T-helper 2 cell treated with Interferon-gamma antibody and Interleukin-4, amounts not matched to agents 5 μg/mL and 100 μg/mL, for 36 hours (primary cell): ENCODE results near the gene KLHL1.

Experiments used
- DNase-seq: peaks from one replicate; pipeline ENCODE4 v3.0.0; 2021; ENCODE audit warnings: low spot score
- H3K27ac Mint-ChIP-seq: one replicate; pipeline ENCODE4 v1.8.0; 2021; ENCODE audit warnings: mild to moderate bottlenecking, mixed read lengths
- H3K27me3 Mint-ChIP-seq: one replicate; pipeline ENCODE4 v1.8.0; 2021; ENCODE audit warnings: low read depth, mixed read lengths
- H3K36me3 Mint-ChIP-seq: one replicate; pipeline ENCODE4 v1.8.0; 2021; ENCODE audit warnings: low read depth, mixed read lengths
- H3K4me1 Mint-ChIP-seq: one replicate; pipeline ENCODE4 v1.8.0; 2021; ENCODE audit warnings: low read depth, mixed read lengths
- H3K4me3 Mint-ChIP-seq: one replicate; pipeline ENCODE4 v1.8.0; 2022; ENCODE audit warnings: mild to moderate bottlenecking, moderate library complexity, mixed read lengths
- H3K9me3 Mint-ChIP-seq: one replicate; pipeline ENCODE4 v1.8.0; 2021; ENCODE audit warnings: mixed read lengths

Gene KLHL1

DNA sequence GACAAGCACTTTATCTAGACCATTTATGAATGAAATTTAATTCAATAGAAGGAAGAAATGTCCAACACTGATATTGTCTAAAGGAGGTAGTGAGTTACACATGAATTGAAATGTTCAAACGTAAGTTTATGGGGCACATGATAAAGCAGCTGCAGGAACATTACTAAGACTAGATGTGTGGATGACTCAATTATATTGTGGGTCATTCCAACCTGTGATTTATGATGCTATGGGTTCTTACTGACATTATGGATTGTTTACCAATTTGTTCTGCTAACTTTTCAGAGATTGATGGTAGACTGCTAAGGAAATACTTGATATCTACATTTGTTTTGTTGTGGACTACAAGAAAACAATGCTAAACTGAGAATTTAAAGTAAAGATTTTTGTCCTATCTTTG, 56.7 kb downstream of the KLHL1 start:
- Mint-ChIP-seq H3K27ac (no peak overlapping the region), H3K27me3 (no peaks in the 10 kb centered on the region), H3K4me1 (no peaks in the 10 kb centered on the region), H3K4me3 (no peak overlapping the region), H3K9me3 (peaks cover 44% of the 10 kb centered on the region), H3K36me3 (no peaks in the 10 kb centered on the region)
- no peak for DNase-seq

DNA sequence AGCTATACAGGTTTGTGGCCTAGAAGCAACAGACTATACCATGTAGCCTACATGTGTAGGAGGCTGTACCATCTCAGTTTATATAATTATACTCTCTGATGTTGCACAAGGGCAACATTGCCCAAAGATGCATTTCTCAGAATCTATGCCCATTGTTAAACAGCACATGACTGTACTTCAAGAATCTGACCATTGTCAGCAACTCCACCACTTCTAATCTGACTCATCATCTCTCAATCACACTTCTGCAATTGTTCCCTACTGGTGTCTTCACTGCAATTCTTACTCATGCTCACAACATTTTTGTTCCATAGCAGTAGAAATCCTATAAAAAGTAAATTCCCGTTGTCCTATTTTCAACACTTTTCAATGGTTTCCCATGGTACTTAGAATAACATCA, 64.6 kb downstream of the KLHL1 start:
- no peaks in the 10 kb centered on the region for H3K4me1 Mint-ChIP-seq
- no peaks in the 10 kb centered on the region for H3K27me3 Mint-ChIP-seq
- H3K9me3 Mint-ChIP-seq: peaks cover 35% of the 10 kb centered on the region
- no peak overlapping the region for H3K4me3 Mint-ChIP-seq
- H3K27ac Mint-ChIP-seq: no peak overlapping the region
- DNase-seq: no peak
- H3K36me3 Mint-ChIP-seq: no peaks in the 10 kb centered on the region

DNA sequence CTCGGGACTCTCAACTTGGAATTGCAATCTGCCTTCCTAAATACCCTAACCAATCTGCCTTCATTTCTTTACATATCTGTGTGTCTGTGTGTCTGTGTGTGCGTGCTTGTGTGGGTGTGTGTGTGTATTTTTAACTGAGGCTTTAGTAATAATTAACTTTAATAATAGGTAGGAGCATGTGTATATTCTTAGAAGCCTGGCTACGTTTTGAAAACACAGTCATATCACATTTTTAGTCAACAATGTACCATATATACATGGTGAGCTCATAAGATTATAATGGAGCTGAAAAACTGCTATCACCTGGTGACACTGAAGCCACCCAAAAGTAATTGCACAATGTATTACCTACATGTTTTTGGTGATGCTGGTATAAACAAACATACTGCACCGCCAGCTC, 66.1 kb downstream of the KLHL1 start:
- DNase-seq: no peak
- Mint-ChIP-seq H3K27ac (no peak overlapping the region), H3K36me3 (no peaks in the 10 kb centered on the region), H3K27me3 (no peaks in the 10 kb centered on the region), H3K4me3 (no peak overlapping the region), H3K4me1 (no peaks in the 10 kb centered on the region), H3K9me3 (peaks cover 34% of the 10 kb centered on the region)

DNA sequence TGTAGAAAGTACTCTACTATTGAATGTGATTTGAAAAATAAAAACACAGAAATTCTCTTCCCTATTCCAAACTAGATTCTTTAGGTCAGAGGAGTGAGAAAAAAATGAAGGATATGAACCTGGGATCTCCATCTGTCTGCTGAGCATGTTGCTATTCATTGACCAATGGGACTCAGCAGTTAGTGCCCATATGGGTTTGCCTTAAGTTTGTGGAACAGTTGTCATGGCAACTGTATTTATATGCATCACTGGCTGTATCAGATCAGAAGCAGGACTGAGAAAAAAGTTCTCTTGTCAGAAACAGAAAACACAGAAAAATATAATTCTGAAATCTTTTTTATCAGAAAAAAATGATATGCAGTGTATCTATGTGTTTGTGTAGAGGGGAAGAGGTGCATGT, 74.0 kb downstream of the KLHL1 start:
- Mint-ChIP-seq H3K4me3 (no peak overlapping the region), H3K36me3 (no peaks in the 10 kb centered on the region), H3K27ac (no peak overlapping the region), H3K4me1 (no peaks in the 10 kb centered on the region), H3K27me3 (no peaks in the 10 kb centered on the region), H3K9me3 (peaks cover 34% of the 10 kb centered on the region)
- no peak for DNase-seq

DNA sequence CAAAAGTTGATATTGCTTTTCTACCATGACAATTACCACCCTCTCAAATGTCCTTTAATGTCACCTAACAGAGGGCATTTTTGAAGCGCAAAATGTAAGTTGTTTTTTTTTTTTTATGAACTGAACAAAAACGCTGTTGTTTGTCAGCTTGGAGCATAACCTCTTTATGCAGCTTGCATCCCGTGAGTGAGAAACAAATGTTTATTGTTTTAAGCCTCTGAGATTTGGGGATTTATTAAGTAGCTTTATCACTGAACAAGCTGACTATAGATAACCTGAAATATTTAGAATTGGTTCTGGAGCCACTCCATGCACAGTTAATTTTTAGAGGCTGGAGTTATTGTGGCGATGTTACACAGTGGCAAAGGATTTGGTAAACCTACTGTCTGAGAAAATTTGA, 80.7 kb downstream of the KLHL1 start:
- no peak for DNase-seq
- Mint-ChIP-seq H3K9me3 (peaks cover 40% of the 10 kb centered on the region), H3K27me3 (no peaks in the 10 kb centered on the region), H3K4me1 (no peaks in the 10 kb centered on the region), H3K36me3 (no peaks in the 10 kb centered on the region), H3K27ac (no peak overlapping the region), H3K4me3 (no peak overlapping the region)

DNA sequence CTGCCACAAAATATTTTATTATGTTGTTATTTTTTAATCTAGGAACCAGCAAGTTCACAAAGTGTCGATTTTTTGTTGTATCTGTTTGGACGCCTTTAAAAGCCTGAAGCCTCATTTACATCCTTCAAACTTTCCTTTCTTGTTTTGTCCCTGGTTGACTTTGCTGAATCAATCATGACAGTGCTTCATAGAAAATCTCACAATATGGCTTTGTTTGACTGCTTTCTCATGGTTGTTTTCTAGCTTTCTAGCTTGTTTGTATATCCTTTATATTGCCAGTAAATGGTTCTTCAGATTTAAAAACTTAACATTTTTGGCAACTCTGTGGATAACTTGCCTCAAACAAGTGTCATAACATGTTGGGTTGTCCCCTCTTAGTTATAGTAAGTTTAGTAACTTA, 84.7 kb downstream of the KLHL1 start:
- DNase-seq: no peak
- Mint-ChIP-seq H3K4me3 (no peak overlapping the region), H3K4me1 (no peaks in the 10 kb centered on the region), H3K9me3 (peaks cover 38% of the 10 kb centered on the region), H3K27ac (no peak overlapping the region), H3K27me3 (no peaks in the 10 kb centered on the region), H3K36me3 (no peaks in the 10 kb centered on the region)

DNA sequence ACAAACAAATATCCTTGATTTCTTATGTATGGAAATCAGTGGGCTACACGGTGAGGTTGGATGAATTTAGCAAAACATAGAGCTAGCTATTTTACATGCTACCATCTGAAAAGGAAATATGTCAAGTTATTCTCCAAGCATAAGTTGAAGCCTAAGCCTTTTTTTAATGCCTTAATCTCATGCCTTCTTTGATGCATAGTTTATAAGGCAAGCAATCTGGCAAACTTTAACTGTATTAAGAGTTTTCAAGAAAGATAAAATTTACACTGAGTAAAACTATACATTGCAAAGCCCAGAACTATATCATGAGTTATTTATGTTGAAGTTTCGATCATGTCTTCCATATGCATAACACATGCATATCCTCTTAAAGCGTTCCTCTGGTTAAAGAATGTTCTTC, 85.6 kb downstream of the KLHL1 start:
- no peak for DNase-seq
- no peaks in the 10 kb centered on the region for H3K4me1 Mint-ChIP-seq
- H3K36me3 Mint-ChIP-seq: no peaks in the 10 kb centered on the region
- no peak overlapping the region for H3K4me3 Mint-ChIP-seq
- H3K27ac Mint-ChIP-seq: no peak overlapping the region
- H3K27me3 Mint-ChIP-seq: no peaks in the 10 kb centered on the region
- H3K9me3 Mint-ChIP-seq: peaks cover 34% of the 10 kb centered on the region

DNA sequence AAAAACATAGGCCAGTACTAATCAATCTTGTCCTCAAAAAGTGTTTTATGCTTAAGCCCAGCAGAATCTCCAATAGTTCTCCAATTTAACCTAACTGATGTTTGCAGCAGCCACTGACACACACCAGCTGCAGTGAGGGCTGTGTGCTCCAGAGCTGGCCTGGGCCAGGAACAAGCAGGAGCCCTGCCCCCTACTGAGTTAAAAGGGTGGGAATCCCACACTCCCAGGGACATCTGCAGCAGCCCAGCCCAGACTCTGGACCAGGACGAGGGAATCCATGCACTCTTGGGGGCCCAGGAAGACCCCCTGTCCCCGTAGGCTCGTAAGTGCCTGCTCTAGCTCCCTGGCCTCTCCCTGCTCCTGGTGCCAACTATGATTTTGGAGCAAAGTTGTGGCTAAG, 92.1 kb downstream of the KLHL1 start:
- Mint-ChIP-seq H3K36me3 (no peaks in the 10 kb centered on the region), H3K4me3 (no peak overlapping the region), H3K4me1 (no peaks in the 10 kb centered on the region), H3K9me3 (peaks cover 21% of the 10 kb centered on the region), H3K27me3 (no peaks in the 10 kb centered on the region), H3K27ac (no peak overlapping the region)
- DNase-seq: no peak

DNA sequence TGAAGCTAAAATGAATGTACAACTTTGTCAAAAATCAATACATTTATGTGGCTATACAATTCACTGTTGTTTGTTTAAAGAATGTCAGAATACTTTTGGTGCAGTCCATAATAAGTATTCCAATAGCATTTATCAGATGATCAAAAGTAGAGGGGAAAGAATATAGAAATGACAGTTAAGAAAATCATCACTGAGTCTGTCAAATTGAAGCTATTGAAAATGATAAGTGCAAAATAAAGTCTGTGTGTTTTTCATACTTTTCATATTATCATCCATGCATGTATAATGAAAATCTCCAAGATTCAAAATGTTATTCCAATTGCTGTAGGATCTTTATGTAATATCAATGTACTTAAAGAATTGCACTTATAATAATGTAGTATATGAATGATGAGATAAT, 93.9 kb downstream of the KLHL1 start:
- Mint-ChIP-seq H3K27ac (no peak overlapping the region), H3K36me3 (no peaks in the 10 kb centered on the region), H3K9me3 (peaks cover 31% of the 10 kb centered on the region), H3K27me3 (no peaks in the 10 kb centered on the region), H3K4me3 (no peak overlapping the region), H3K4me1 (no peaks in the 10 kb centered on the region)
- no peak for DNase-seq

DNA sequence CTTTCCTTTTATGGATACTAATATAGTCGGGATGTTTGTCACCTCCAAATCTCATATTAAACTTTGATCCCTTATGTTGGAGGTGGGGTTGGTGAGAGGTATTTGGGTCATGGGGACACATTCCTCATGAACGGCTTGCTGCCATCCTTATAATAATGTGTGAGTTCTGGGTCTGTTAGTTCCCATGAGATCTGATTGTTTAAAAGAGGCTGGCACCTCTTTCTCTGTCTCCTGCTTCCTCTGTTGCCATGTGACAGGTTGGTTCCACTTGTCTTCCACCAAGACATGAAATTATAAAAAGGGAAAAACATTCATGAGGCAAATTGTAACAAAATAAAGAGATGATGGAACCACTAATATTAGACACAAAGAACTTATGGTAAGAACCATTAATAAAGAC, 108.4 kb downstream of the KLHL1 start:
- no peak for DNase-seq
- no peaks in the 10 kb centered on the region for H3K4me1 Mint-ChIP-seq
- H3K27me3 Mint-ChIP-seq: no peaks in the 10 kb centered on the region
- no peak overlapping the region for H3K27ac Mint-ChIP-seq
- H3K36me3 Mint-ChIP-seq: no peaks in the 10 kb centered on the region
- H3K9me3 Mint-ChIP-seq: peaks cover 15% of the 10 kb centered on the region
- no peak overlapping the region for H3K4me3 Mint-ChIP-seq

DNA sequence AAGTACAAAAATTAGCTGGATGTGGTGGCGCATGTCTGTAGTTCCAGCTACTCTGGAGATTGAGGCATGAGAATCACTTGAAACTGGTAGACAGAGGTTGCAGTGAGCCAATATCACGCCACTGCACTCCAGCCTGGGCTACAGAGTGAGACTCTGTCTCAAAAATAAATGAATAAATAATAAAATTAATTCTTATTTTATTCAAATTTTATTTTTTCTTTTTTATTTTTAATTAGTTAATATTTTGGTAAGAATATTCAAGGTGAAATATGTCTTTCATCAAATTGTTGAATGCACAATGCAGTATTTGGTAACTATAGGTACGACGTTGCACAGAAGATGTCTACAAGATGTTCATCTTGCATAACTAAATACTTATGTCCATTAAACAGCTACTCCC, 111.2 kb downstream of the KLHL1 start:
- peaks cover 25% of the 10 kb centered on the region for H3K9me3 Mint-ChIP-seq
- H3K27ac Mint-ChIP-seq: no peak overlapping the region
- no peaks in the 10 kb centered on the region for H3K27me3 Mint-ChIP-seq
- H3K4me3 Mint-ChIP-seq: no peak overlapping the region
- no peak for DNase-seq
- no peaks in the 10 kb centered on the region for H3K4me1 Mint-ChIP-seq
- H3K36me3 Mint-ChIP-seq: no peaks in the 10 kb centered on the region

DNA sequence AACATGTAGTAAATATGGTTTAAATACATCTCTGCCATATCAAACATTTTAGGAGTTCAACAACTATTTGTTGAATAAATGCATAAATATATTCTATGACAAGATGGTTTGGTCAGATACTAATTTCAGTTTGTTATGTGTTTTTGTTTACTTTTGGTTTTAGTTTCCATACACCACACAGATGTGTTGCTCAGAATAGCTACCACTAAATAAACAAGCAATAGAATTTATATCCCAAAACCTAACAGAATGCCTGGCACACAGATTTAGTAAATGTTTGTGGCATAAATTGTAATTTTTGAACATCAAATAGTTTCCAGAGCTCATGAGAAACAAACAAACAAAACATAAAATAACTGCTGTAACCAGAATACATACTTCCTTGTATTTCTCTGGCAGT, 127.5 kb downstream of the KLHL1 start:
- Mint-ChIP-seq H3K36me3 (no peaks in the 10 kb centered on the region), H3K27ac (no peak overlapping the region), H3K4me1 (no peaks in the 10 kb centered on the region), H3K9me3 (peaks cover 20% of the 10 kb centered on the region), H3K4me3 (no peak overlapping the region), H3K27me3 (no peaks in the 10 kb centered on the region)
- no peak for DNase-seq

DNA sequence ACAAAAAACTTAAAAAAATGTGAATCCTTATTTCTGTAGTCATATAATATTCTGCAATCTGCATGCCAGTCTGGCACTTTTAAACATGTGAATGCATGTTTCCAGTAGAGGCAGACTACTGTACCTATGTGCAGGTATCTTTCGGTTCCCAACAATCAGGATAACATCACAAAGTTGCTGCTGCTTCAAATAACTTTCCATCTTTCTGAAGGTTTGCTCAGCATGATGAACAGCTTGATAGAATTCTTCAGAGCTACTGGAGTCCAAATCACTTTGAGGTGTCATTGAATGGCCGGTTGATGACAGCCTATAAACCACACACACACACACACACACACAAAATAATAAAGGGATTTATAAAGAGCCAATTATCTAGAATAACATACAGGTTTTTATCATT, 132.8 kb downstream of the KLHL1 start:
- Mint-ChIP-seq H3K4me3 (no peak overlapping the region), H3K9me3 (peaks cover 13% of the 10 kb centered on the region), H3K36me3 (no peaks in the 10 kb centered on the region), H3K4me1 (no peaks in the 10 kb centered on the region), H3K27me3 (no peaks in the 10 kb centered on the region), H3K27ac (no peak overlapping the region)
- no peak for DNase-seq

DNA sequence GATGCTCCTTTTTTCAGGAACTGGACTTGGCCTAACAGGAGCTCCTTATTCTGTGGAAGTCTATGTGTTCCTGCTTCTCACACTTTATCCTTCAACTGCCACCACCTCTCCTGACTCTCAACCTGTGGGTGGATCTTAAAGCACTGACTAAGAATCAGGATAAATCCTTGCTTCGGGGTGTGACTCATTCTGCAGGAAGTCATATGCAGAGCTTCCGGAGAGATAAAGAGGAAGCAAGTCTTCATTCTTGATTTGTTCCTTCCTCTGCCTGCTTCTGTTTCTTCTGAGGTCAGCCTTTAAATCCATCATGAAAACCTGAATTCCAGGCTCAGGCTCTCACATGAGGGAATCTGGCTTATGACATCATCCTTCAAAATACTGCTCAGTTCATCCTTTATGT, 137.7 kb downstream of the KLHL1 start:
- Mint-ChIP-seq H3K4me1 (no peaks in the 10 kb centered on the region), H3K27ac (no peak overlapping the region), H3K9me3 (peaks cover 28% of the 10 kb centered on the region), H3K36me3 (no peaks in the 10 kb centered on the region), H3K4me3 (no peak overlapping the region), H3K27me3 (no peaks in the 10 kb centered on the region)
- DNase-seq: no peak

DNA sequence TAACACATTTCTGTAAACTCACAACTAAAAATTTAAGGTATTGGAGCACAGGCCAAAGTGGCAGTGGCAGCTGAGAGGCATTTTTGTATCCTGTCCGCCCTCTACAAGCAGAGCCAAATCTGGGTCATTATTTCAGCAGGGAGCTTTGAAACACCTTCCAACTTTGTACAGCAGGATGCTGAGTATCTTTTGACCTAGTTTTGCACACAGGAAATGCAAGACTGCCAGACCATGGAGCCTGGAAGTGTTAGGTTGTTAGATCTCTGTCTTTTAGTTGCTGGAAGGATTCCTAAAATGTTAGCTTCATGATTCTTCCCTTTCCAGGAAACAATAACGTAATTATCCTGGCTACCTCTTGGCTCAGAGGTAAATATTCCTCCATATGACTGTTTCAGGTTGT, 149.2 kb downstream of the KLHL1 start:
- Mint-ChIP-seq H3K4me1 (no peaks in the 10 kb centered on the region), H3K27ac (no peak overlapping the region), H3K27me3 (no peaks in the 10 kb centered on the region), H3K36me3 (no peaks in the 10 kb centered on the region), H3K9me3 (peaks cover 19% of the 10 kb centered on the region), H3K4me3 (no peak overlapping the region)
- DNase-seq: no peak

DNA sequence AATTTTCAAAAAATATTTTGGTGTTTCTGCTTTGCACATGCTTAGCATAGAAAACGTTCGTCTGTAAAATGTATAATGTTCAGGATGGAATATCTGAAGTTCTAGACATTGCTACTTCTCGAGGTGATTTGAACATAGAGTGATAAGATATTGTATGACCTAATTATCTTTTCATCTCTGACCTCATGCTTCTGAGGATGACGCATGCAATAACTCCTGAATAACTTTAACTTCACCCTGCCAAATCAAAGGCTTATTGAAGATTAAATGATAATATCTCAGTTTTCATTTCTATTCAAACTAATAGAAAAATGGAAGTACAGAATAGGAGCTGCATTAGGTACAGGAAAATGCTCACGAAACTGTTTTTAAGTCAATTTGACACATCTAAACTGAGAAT, 151.4 kb downstream of the KLHL1 start:
- no peak for DNase-seq
- no peak overlapping the region for H3K27ac Mint-ChIP-seq
- no peak overlapping the region for H3K4me3 Mint-ChIP-seq
- no peaks in the 10 kb centered on the region for H3K27me3 Mint-ChIP-seq
- H3K4me1 Mint-ChIP-seq: no peaks in the 10 kb centered on the region
- H3K36me3 Mint-ChIP-seq: no peaks in the 10 kb centered on the region
- H3K9me3 Mint-ChIP-seq: peaks cover 20% of the 10 kb centered on the region
